GM23338 (cell line): ENCODE measurements around the gene SENP3. TPM values are rescaled to one million over a fixed set of nuclear protein-coding genes. Genes with fewer than 3 reads are reported as not detected.

Experiments used
- ATAC-seq: fragments of 200-7000 bp; cut with Tn5 transposase; 3 replicates; pipeline ENCODE4 v1.9.1; 2020
- DNase-seq: peaks from one replicate; pipeline ENCODE4 v3.0.0-alpha.2; 2015; ENCODE audit warnings: low spot score
- H2AFZ ChIP-seq: fragments of 200-600 bp; sonication (generic); 2 replicates; pipeline ENCODE4 v1.8.0; 2016; ENCODE audit warnings: antibody characterized with exemption, mild to moderate bottlenecking, moderate library complexity
- H3F3A ChIP-seq: fragments of 200-600 bp; sonication (generic); replicated peaks from 2 replicates; pipeline ENCODE4 v1.8.0; 2017; ENCODE audit warnings: antibody characterized with exemption, mixed run types, low read depth
- H3K27ac ChIP-seq: fragments of 200-600 bp; sonication (generic); 2 replicates; pipeline ENCODE4 v1.6.1; 2016; ENCODE audit warnings: low read depth
- H3K27me3 ChIP-seq: fragments of 200-600 bp; sonication (generic); 2 replicates; pipeline ENCODE4 v1.8.0; 2016; ENCODE audit warnings: mild to moderate bottlenecking, mixed run types, moderate library complexity; ENCODE audit not compliant: insufficient read depth
- H3K36me3 ChIP-seq: fragments of 200-600 bp; sonication (generic); 2 replicates; pipeline ENCODE4 v1.8.0; 2016; ENCODE audit warnings: mild to moderate bottlenecking; ENCODE audit not compliant: insufficient read depth
- H3K4me1 ChIP-seq: fragments of 200-600 bp; sonication (generic); 2 replicates; pipeline ENCODE4 v1.8.0; 2016; ENCODE audit warnings: mild to moderate bottlenecking, moderate library complexity; ENCODE audit not compliant: insufficient read depth
- H3K4me2 ChIP-seq: fragments of 200-600 bp; sonication (generic); 2 replicates; pipeline ENCODE4 v1.7.1; 2017; ENCODE audit warnings: mixed run types
- H3K4me3 ChIP-seq: fragments of 200-600 bp; sonication (generic); 2 replicates; pipeline ENCODE4 v1.6.1; 2016; ENCODE audit warnings: mixed run types
- H3K79me2 ChIP-seq: fragments of 200-600 bp; sonication (generic); replicated peaks from 2 replicates; pipeline ENCODE4 v1.8.0; 2017; ENCODE audit warnings: mild to moderate bottlenecking; ENCODE audit not compliant: insufficient read depth
- H3K9me2 ChIP-seq: fragments of 200-600 bp; sonication (generic); 2 replicates; pipeline ENCODE4 v1.8.0; 2017; ENCODE audit not compliant: insufficient read depth
- H4K20me1 ChIP-seq: fragments of 200-600 bp; sonication (generic); replicated peaks from 2 replicates; pipeline ENCODE4 v1.8.0; 2017; ENCODE audit warnings: mild to moderate bottlenecking; ENCODE audit not compliant: insufficient read depth
- H3K27ac Mint-ChIP-seq: 2 replicates; pipeline ENCODE4 v1.8.0; 2020; ENCODE audit warnings: inconsistent platforms, mild to moderate bottlenecking, moderate library complexity, mixed read lengths
- H3K27me3 Mint-ChIP-seq: 3 replicates; pipeline ENCODE4 v1.8.0; 2022; ENCODE audit warnings: low read depth, mild to moderate bottlenecking, moderate library complexity, mixed read lengths, inconsistent platforms; ENCODE audit not compliant: insufficient read depth, poor library complexity
- H3K36me3 Mint-ChIP-seq: 3 replicates; pipeline ENCODE4 v1.8.0; 2021; ENCODE audit warnings: low read depth, mild to moderate bottlenecking, inconsistent platforms, moderate library complexity, mixed read lengths
- H3K4me1 Mint-ChIP-seq: 3 replicates; pipeline ENCODE4 v1.8.0; 2020; ENCODE audit warnings: mild to moderate bottlenecking, inconsistent platforms, mixed read lengths
- H3K4me3 Mint-ChIP-seq: 3 replicates; pipeline ENCODE4 v1.8.0; 2021; ENCODE audit warnings: moderate library complexity, mild to moderate bottlenecking, inconsistent platforms, mixed read lengths
- H3K9me3 Mint-ChIP-seq: 3 replicates; pipeline ENCODE4 v1.8.0; 2020; ENCODE audit warnings: moderate library complexity, mild to moderate bottlenecking, inconsistent platforms, mixed read lengths
- CREB1 ChIP-seq: fragments of 250-450 bp; sonication (Bioruptor Pico); IDR thresholded peaks from 2 replicates; pipeline ENCODE4 v1.5.0; 2020; ENCODE audit warnings: low read depth, mild to moderate bottlenecking, moderate library complexity
- CTCF ChIP-seq, 2 experiments: fragments of 200-600 bp in 1 of 2; sonication (generic) in 1 of 2; conservative IDR thresholded peaks; 2 replicates each; pipeline versions ENCODE4 v1.5.1 to v1.6.1; 2016 to 2017; ENCODE audit warnings: antibody characterized with exemption in 2 of 2, low read depth in 2 of 2, mild to moderate bottlenecking in 2 of 2, moderate library complexity in 1 of 2
- EZH2 ChIP-seq: fragments of 200-600 bp; sonication (generic); IDR thresholded peaks from one replicate; pipeline ENCODE4 v1.8.0; 2017; ENCODE audit warnings: antibody characterized with exemption, mild to moderate bottlenecking, low read depth; ENCODE audit not compliant: unreplicated experiment
- EZH2phosphoT487 ChIP-seq: fragments of 200-600 bp; sonication (generic); IDR thresholded peaks from one replicate; pipeline ENCODE4 v1.8.1; 2018; ENCODE audit warnings: antibody characterized with exemption; ENCODE audit not compliant: unreplicated experiment
- JUNB ChIP-seq: IDR thresholded peaks from one replicate; pipeline ENCODE4 v1.6.1; 2016; ENCODE audit warnings: antibody characterized with exemption; ENCODE audit not compliant: unreplicated experiment
- NANOG ChIP-seq: IDR thresholded peaks from 2 replicates; pipeline ENCODE4 v1.6.1; 2016; ENCODE audit warnings: antibody characterized with exemption, borderline replicate concordance
- POLR2AphosphoS5 ChIP-seq: IDR thresholded peaks from 2 replicates; pipeline ENCODE4 v1.6.1; 2016; ENCODE audit warnings: antibody characterized with exemption, low read depth
- STAT1 ChIP-seq: IDR thresholded peaks from one replicate; pipeline ENCODE4 v1.6.1; 2016; ENCODE audit warnings: antibody characterized with exemption; ENCODE audit not compliant: unreplicated experiment
- ZNF114 ChIP-seq: fragments of 250-450 bp; sonication (Bioruptor Pico); IDR thresholded peaks from 2 replicates; pipeline ENCODE4 v1.5.0; 2020; ENCODE audit warnings: mild to moderate bottlenecking, moderate library complexity
- ZNF331 ChIP-seq: fragments of 250-450 bp; sonication (Bioruptor Pico); IDR thresholded peaks from 2 replicates; pipeline ENCODE4 v1.5.0; 2020; ENCODE audit warnings: low read depth, mild to moderate bottlenecking, moderate library complexity
- long read RNA-seq: library from polyadenylated mRNA; unstranded; transcript quantifications from one replicate; pipeline ENCODE4 v2.0.0, GENCODE V29; 2020; ENCODE audit not compliant: unreplicated experiment
- polyA plus RNA-seq: library from polyadenylated mRNA; unstranded; fragments of >200 nt; fragmentation: Nextera tagmentation; extraction: Ambion mirVana; gene quantifications from 2 replicates; pipeline ENCODE4 v1.2.1, GENCODE V29; 2016
- total RNA-seq: library from RNA; depleted of rRNA; stranded (reverse); fragments of >200 nt; shearing (Covaris generic); gene quantifications from 2 replicates; pipeline ENCODE4 v1.2.3, GENCODE V29; 2014; rRNA removed
- TF ChIP-seq, protein P1 (sequence below): IDR thresholded peaks from 2 replicates; pipeline ENCODE4 v1.6.1; 2016; ENCODE audit warnings: antibody characterized with exemption
- TF ChIP-seq, protein P2 (sequence below): IDR thresholded peaks from one replicate; pipeline ENCODE4 v1.6.1; 2018; ENCODE audit warnings: antibody characterized with exemption; ENCODE audit not compliant: unreplicated experiment

The SENP3 gene
- total RNA-seq, result 125 and 138 TPM in 2 replicates
- 5.5 and 6.5 TPM in 2 replicates for polyA plus RNA-seq
- long read RNA-seq, result 0 reads

GRCh38 chr17:7561589-7562207 lies at the start of gene SENP3:
Gene SENP3, plus strand, starts transcription at chr17:7561919. Its CDS starts 1,158 bp downstream, at chr17:7563077.
- peak; percentile 94 for DNase-seq
- Histone ChIP-seq H3K36me3 (peaks cover 22% of the 10 kb centered on the region; the same call in 1 of the 2 replicates), H3F3A (peaks cover 29% of the 10 kb centered on the region), H3K27ac (peak within 1 kb of the TSS; percentile 92), H3K9me2 (no peaks in the 10 kb centered on the region), H3K79me2 (peaks cover 44% of the 10 kb centered on the region), H3K4me3 (peak within 1 kb of the TSS; percentile 96), H3K27me3 (no peaks in the 10 kb centered on the region), H3K4me1 (peaks cover 45% of the 10 kb centered on the region), H2AFZ (peak within 1 kb of the TSS; percentile 95), H4K20me1 (peaks cover 6% of the 10 kb centered on the region), H3K4me2 (peak within 1 kb of the TSS; percentile 99)
- peak; percentile 58 for ATAC-seq
- Mint-ChIP-seq H3K27me3 (peaks cover 25% of the 10 kb centered on the region), H3K27ac (peak within 1 kb of the TSS; percentile 93), H3K36me3 (peaks cover 38% of the 10 kb centered on the region), H3K9me3 (no peaks in the 10 kb centered on the region), H3K4me3 (peak within 1 kb of the TSS; percentile 93), H3K4me1 (peaks cover 44% of the 10 kb centered on the region)
- peak; percentile 71 for TF ChIP-seq POLR2AphosphoS5
- no peak for TF ChIP-seq EZH2
- TF ChIP-seq EZH2phosphoT487, result no peak
- TF ChIP-seq CREB1, result peak; percentile 95
- TF ChIP-seq, protein P1, sequence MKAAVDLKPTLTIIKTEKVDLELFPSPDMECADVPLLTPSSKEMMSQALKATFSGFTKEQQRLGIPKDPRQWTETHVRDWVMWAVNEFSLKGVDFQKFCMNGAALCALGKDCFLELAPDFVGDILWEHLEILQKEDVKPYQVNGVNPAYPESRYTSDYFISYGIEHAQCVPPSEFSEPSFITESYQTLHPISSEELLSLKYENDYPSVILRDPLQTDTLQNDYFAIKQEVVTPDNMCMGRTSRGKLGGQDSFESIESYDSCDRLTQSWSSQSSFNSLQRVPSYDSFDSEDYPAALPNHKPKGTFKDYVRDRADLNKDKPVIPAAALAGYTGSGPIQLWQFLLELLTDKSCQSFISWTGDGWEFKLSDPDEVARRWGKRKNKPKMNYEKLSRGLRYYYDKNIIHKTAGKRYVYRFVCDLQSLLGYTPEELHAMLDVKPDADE, result peak; percentile 54; the same call in 1 of the 2 replicates
- no peak for TF ChIP-seq ZNF114 (CRISPR knock-in tag)

DNA sequence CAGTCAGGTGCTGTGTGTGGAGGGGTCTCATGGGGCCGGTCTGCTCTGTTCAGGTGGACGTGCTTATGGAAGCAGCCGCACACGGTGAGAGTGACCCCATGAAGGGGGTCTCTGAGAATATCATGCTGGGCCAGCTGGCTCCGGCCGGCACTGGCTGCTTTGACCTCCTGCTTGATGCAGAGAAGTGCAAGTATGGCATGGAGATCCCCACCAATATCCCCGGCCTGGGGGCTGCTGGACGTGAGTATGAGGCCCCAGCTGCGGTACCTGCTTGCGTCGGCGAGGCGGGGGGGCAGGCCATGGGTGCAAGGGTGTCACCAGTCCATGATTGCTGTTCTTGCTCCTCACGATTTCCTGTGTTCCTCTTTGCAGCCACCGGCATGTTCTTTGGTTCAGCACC lies 49.6 kb upstream of the SENP3 start:
- no peak overlapping the region for H2AFZ ChIP-seq
- no peak for TF ChIP-seq NANOG
- TF ChIP-seq, protein P2, sequence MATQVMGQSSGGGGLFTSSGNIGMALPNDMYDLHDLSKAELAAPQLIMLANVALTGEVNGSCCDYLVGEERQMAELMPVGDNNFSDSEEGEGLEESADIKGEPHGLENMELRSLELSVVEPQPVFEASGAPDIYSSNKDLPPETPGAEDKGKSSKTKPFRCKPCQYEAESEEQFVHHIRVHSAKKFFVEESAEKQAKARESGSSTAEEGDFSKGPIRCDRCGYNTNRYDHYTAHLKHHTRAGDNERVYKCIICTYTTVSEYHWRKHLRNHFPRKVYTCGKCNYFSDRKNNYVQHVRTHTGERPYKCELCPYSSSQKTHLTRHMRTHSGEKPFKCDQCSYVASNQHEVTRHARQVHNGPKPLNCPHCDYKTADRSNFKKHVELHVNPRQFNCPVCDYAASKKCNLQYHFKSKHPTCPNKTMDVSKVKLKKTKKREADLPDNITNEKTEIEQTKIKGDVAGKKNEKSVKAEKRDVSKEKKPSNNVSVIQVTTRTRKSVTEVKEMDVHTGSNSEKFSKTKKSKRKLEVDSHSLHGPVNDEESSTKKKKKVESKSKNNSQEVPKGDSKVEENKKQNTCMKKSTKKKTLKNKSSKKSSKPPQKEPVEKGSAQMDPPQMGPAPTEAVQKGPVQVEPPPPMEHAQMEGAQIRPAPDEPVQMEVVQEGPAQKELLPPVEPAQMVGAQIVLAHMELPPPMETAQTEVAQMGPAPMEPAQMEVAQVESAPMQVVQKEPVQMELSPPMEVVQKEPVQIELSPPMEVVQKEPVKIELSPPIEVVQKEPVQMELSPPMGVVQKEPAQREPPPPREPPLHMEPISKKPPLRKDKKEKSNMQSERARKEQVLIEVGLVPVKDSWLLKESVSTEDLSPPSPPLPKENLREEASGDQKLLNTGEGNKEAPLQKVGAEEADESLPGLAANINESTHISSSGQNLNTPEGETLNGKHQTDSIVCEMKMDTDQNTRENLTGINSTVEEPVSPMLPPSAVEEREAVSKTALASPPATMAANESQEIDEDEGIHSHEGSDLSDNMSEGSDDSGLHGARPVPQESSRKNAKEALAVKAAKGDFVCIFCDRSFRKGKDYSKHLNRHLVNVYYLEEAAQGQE, result no peak
- TF ChIP-seq, protein P1, result no peak
- TF ChIP-seq JUNB, result no peak
- no peak for TF ChIP-seq ZNF331 (CRISPR knock-in tag)
- no peak for TF ChIP-seq CTCF (conservative IDR thresholded peaks at IDR 0.05; ENCODE audit: low read depth in 2 of 2)
- no peak for TF ChIP-seq POLR2AphosphoS5
- TF ChIP-seq CREB1, result no peak
- no peak for TF ChIP-seq ZNF114 (CRISPR knock-in tag)
- no peak for TF ChIP-seq EZH2
- no peak for TF ChIP-seq STAT1
- H3K79me2 ChIP-seq, result no peaks in the 10 kb centered on the region
- H3K4me3 Mint-ChIP-seq, result no peak overlapping the region
- no peak overlapping the region for H3K27ac ChIP-seq
- 0 out of 3 replicates have a peak, but pooled peaks cover 2% of the 10 kb centered on the region for H3K4me1 Mint-ChIP-seq
- ATAC-seq (no peak), DNase-seq (no peak)
- H3K27me3 Mint-ChIP-seq, result peaks cover 13% of the 10 kb centered on the region
- 0 out of 2 replicates have a peak, but pooled peaks cover 2% of the 10 kb centered on the region for H3F3A ChIP-seq
- no peaks in the 10 kb centered on the region; the same call in 2 of the 3 replicates for H3K9me3 Mint-ChIP-seq
- H3K4me2 ChIP-seq, result no peak overlapping the region
- H3K36me3 ChIP-seq, result peaks cover 12% of the 10 kb centered on the region; the same call in 1 of the 2 replicates
- no peaks in the 10 kb centered on the region for H3K27me3 ChIP-seq
- no peak overlapping the region for H3K27ac Mint-ChIP-seq
- no peaks in the 10 kb centered on the region for H3K9me2 ChIP-seq
- H3K4me1 ChIP-seq, result no peaks in the 10 kb centered on the region
- H3K36me3 Mint-ChIP-seq, result peaks cover 69% of the 10 kb centered on the region
- no peak overlapping the region for H3K4me3 ChIP-seq
- H4K20me1 ChIP-seq, result 0 out of 2 replicates have a peak, but pooled peaks cover 2% of the 10 kb centered on the region
